ENCODE measurements around the gene C3orf52. TPM values are rescaled to one million over a fixed set of nuclear protein-coding genes. Genes with fewer than 3 reads are reported as not detected.
"Not testable (repeated sequence)": the region's sequence is repeated elsewhere in the genome, so short reads cannot be mapped to it uniquely, and the experiment has no call there.

Gene C3orf52
- total and polyA plus RNA-seq, 4 donors: 0.88 to 16.8 (median 5.2) TPM

DNA sequence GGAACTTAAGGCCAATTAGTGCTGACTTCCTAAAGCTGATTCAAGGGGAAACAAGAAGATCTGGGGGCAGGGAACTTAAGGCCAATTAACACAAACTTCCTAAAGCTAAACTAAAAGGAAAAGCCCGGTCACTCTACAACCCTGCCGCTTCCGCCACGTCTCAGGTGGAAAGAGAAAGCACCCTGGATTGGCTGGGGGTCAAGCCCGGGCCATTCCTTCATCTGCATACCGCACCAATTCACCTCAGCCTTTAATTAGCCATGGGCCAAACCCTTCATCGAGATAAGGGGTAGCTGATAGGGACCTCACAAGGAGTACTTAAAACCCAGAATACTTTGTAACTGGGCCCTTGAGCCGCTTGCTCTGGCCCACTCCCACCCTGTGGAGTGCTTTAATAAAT is 37.3 kb upstream of the C3orf52 start:
- H3K4me3 ChIP-seq (ENCODE audit: low read length in 2 of 2): no peak overlapping the region
- DNase-seq (no peak), ATAC-seq (ENCODE audit: low FRiP score) (no peak)
- no peaks in the 10 kb centered on the region for H3K9me3 ChIP-seq (ENCODE audit: control insufficient read depth, low read length)
- H3K4me1 ChIP-seq (ENCODE audit: control insufficient read depth in 1 of 2, insufficient read depth in 2 of 2, low read length in 2 of 2): no peaks in the 10 kb centered on the region
- H3K36me3 ChIP-seq (ENCODE audit: control insufficient read depth in 1 of 2, insufficient read depth in 2 of 2, low read length in 1 of 2): no peaks in the 10 kb centered on the region
- intact Hi-C loops (cut with DNase I): no loop called here
- H3K27ac ChIP-seq (ENCODE audit: low read depth in 1 of 2, low read length in 2 of 2): no peak overlapping the region
- WGBS, 2 donors: 77 to 85% methylated on average over 8 of the region's 8 CpGs
- H3K27me3 ChIP-seq (ENCODE audit: control insufficient read depth in 1 of 2, insufficient read depth in 2 of 2, low read length in 1 of 2): no peaks in the 10 kb centered on the region

GRCh38 chr3:112053229-112053628 is 33.0 kb upstream of the C3orf52 start:
- Histone ChIP-seq H3K4me1 (ENCODE audit: control insufficient read depth in 1 of 2, insufficient read depth in 2 of 2, low read length in 2 of 2) (no peaks in the 10 kb centered on the region), H3K9me3 (ENCODE audit: control insufficient read depth, low read length) (no peaks in the 10 kb centered on the region), H3K27me3 (ENCODE audit: control insufficient read depth in 1 of 2, insufficient read depth in 2 of 2, low read length in 1 of 2) (no peaks in the 10 kb centered on the region), H3K36me3 (ENCODE audit: control insufficient read depth in 1 of 2, insufficient read depth in 2 of 2, low read length in 1 of 2) (no peaks in the 10 kb centered on the region), H3K4me3 (ENCODE audit: low read length in 2 of 2) (no peak overlapping the region), H3K27ac (ENCODE audit: low read depth in 1 of 2, low read length in 2 of 2) (no peak overlapping the region)
- 71 to 72% methylated on average over 1 of the region's 1 CpG for WGBS, 2 donors
- DNase-seq: no peak
- intact Hi-C loops (cut with DNase I): no loop called here
- ATAC-seq (ENCODE audit: low FRiP score): no peak

- no peak overlapping the region for H3K27ac ChIP-seq (ENCODE audit: low read depth in 1 of 2, low read length in 2 of 2)
- H3K9me3 ChIP-seq (ENCODE audit: control insufficient read depth, low read length): no peaks in the 10 kb centered on the region
- H3K4me1 ChIP-seq (ENCODE audit: control insufficient read depth in 1 of 2, insufficient read depth in 2 of 2, low read length in 2 of 2): no peaks in the 10 kb centered on the region
- no peak overlapping the region for H3K4me3 ChIP-seq (ENCODE audit: low read length in 2 of 2)
- ATAC-seq (ENCODE audit: low FRiP score) (no peak), DNase-seq (no peak)
- whole genome bisulfite sequencing, 2 donors: 81 to 83% methylated on average over 6 of the region's 6 CpGs
- intact Hi-C loops (cut with DNase I): no loop called here
- no peaks in the 10 kb centered on the region for H3K27me3 ChIP-seq (ENCODE audit: control insufficient read depth in 1 of 2, insufficient read depth in 2 of 2, low read length in 1 of 2)
- no peaks in the 10 kb centered on the region for H3K36me3 ChIP-seq (ENCODE audit: control insufficient read depth in 1 of 2, insufficient read depth in 2 of 2, low read length in 1 of 2)
Observed at GRCh38 chr3:112056451-112056929, 29.7 kb upstream of the C3orf52 start.

- Histone ChIP-seq H3K4me1 (ENCODE audit: control insufficient read depth in 1 of 2, insufficient read depth in 2 of 2, low read length in 2 of 2) (no peaks in the 10 kb centered on the region), H3K27me3 (ENCODE audit: control insufficient read depth in 1 of 2, insufficient read depth in 2 of 2, low read length in 1 of 2) (no peaks in the 10 kb centered on the region), H3K4me3 (ENCODE audit: low read length in 2 of 2) (no peak overlapping the region), H3K36me3 (ENCODE audit: control insufficient read depth in 1 of 2, insufficient read depth in 2 of 2, low read length in 1 of 2) (no peaks in the 10 kb centered on the region), H3K9me3 (ENCODE audit: control insufficient read depth, low read length) (no peaks in the 10 kb centered on the region), H3K27ac (ENCODE audit: low read depth in 1 of 2, low read length in 2 of 2) (no peak overlapping the region)
- ATAC-seq (ENCODE audit: low FRiP score) (no peak), DNase-seq (no peak)
- 92 to 93% methylated on average over 1 of the region's 1 CpG for WGBS, 2 donors
- intact Hi-C loops (cut with DNase I): no loop called here
Observed at GRCh38 chr3:112059497-112059896, 26.7 kb upstream of the C3orf52 start.

DNA sequence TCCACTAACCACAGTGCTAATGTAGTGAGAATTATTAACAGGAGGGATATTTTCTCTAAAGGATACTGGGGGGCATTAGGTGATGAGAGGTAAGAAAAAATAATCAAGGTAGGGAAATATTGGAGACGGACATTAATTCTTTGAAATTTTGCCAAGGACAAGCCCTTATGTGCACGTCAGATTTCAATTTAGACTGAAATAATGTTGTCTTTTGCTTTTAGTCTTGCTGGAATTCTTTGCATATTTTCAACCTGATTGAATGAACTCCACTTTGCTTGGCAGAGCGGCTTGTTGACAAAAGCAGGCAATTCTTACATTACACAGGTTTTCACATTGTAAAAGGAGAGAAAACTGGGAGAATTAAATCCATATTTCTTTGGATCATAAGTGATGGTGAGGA is 25.0 kb upstream of the C3orf52 start:
- H3K9me3 ChIP-seq (ENCODE audit: control insufficient read depth, low read length): no peaks in the 10 kb centered on the region
- intact Hi-C loops (cut with DNase I): no loop called here
- 6 to 7% methylated on average over 3 of the region's 3 CpGs for WGBS, 2 donors
- peak overlapping the region in 1 of 2 donors; percentile 33 for H3K27ac ChIP-seq (ENCODE audit: low read depth in 1 of 2, low read length in 2 of 2)
- H3K4me1 ChIP-seq (ENCODE audit: control insufficient read depth in 1 of 2, insufficient read depth in 2 of 2, low read length in 2 of 2): no peaks in the 10 kb centered on the region
- H3K27me3 ChIP-seq (ENCODE audit: control insufficient read depth in 1 of 2, insufficient read depth in 2 of 2, low read length in 1 of 2): no peaks in the 10 kb centered on the region
- DNase-seq (no peak), ATAC-seq (ENCODE audit: low FRiP score) (no peak)
- H3K36me3 ChIP-seq (ENCODE audit: control insufficient read depth in 1 of 2, insufficient read depth in 2 of 2, low read length in 1 of 2): no peaks in the 10 kb centered on the region
- no peak overlapping the region for H3K4me3 ChIP-seq (ENCODE audit: low read length in 2 of 2)

DNA sequence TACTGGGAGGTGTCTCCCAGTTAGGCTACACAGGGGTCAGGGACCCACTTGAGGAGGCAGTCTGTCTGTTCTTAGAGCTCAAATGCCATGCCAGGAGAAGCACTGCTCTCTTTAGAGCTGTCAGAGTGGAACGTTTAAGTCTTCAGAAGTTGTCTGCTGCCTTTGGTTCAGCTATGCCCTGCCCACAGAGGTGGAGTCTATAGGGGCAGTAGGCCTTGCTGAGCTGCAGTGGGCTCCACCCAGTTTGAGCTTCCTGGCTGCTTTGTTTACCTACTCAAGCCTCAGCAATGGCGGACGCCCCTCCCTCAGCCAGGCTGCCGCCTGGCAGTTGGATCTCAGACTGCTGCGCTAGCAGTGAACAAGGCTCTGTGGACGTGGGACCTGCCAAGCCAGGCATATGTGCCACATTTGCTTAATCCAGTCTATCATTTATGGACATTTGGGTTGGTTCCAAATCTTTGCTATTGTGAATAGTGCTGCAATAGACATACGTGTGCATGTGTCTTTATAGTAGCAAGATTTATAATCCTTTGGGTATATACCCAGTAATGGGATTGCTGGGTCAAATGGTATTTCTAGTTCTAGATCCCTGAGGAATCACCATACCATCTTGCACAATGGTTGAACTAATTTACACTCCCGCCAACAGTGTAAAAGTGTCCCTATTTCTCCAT is 13.7 kb upstream of the C3orf52 start:
- H3K27me3 ChIP-seq (ENCODE audit: control insufficient read depth in 1 of 2, insufficient read depth in 2 of 2, low read length in 1 of 2); H3K4me3 ChIP-seq (ENCODE audit: low read length in 2 of 2); H3K36me3 ChIP-seq (ENCODE audit: control insufficient read depth in 1 of 2, insufficient read depth in 2 of 2, low read length in 1 of 2); H3K27ac ChIP-seq (ENCODE audit: low read depth in 1 of 2, low read length in 2 of 2); DNase-seq; H3K4me1 ChIP-seq (ENCODE audit: control insufficient read depth in 1 of 2, insufficient read depth in 2 of 2, low read length in 2 of 2); intact Hi-C loops (cut with DNase I); ATAC-seq (ENCODE audit: low FRiP score); H3K9me3 ChIP-seq (ENCODE audit: control insufficient read depth, low read length): not testable (repeated sequence)
- 74 to 77% methylated on average over 8 of the region's 8 CpGs for WGBS, 2 donors

- DNase-seq (no peak), ATAC-seq (ENCODE audit: low FRiP score) (no peak)
- no peaks in the 10 kb centered on the region for H3K36me3 ChIP-seq (ENCODE audit: control insufficient read depth in 1 of 2, insufficient read depth in 2 of 2, low read length in 1 of 2)
- no peak overlapping the region for H3K27ac ChIP-seq (ENCODE audit: low read depth in 1 of 2, low read length in 2 of 2)
- H3K27me3 ChIP-seq (ENCODE audit: control insufficient read depth in 1 of 2, insufficient read depth in 2 of 2, low read length in 1 of 2): no peaks in the 10 kb centered on the region
- 93% methylated on average over 2 of the region's 2 CpGs for WGBS, 2 donors
- H3K9me3 ChIP-seq (ENCODE audit: control insufficient read depth, low read length): no peaks in the 10 kb centered on the region
- H3K4me3 ChIP-seq (ENCODE audit: low read length in 2 of 2): no peak overlapping the region
- intact Hi-C loops (cut with DNase I): no loop called here
- H3K4me1 ChIP-seq (ENCODE audit: control insufficient read depth in 1 of 2, insufficient read depth in 2 of 2, low read length in 2 of 2): peaks cover 3% of the 10 kb centered on the region in 2 donors
Observed at GRCh38 chr3:112074006-112074405, 12.2 kb upstream of the C3orf52 start.

- Histone ChIP-seq H3K27ac (ENCODE audit: low read depth in 1 of 2, low read length in 2 of 2) (peak overlapping the region in 1 of 2 donors; percentile 1), H3K27me3 (ENCODE audit: control insufficient read depth in 1 of 2, insufficient read depth in 2 of 2, low read length in 1 of 2) (no peaks in the 10 kb centered on the region), H3K9me3 (ENCODE audit: control insufficient read depth, low read length) (no peaks in the 10 kb centered on the region), H3K4me1 (ENCODE audit: control insufficient read depth in 1 of 2, insufficient read depth in 2 of 2, low read length in 2 of 2) (peaks cover 3% of the 10 kb centered on the region in 2 donors), H3K4me3 (ENCODE audit: low read length in 2 of 2) (no peak overlapping the region), H3K36me3 (ENCODE audit: control insufficient read depth in 1 of 2, insufficient read depth in 2 of 2, low read length in 1 of 2) (no peaks in the 10 kb centered on the region)
- intact Hi-C loops (cut with DNase I): no loop called here
- WGBS, 2 donors: 38 to 49% methylated on average over 6 of the region's 6 CpGs
- ATAC-seq (ENCODE audit: low FRiP score) (no peak), DNase-seq (no peak)
Observed at GRCh38 chr3:112074616-112075497, 11.3 kb upstream of the C3orf52 start.

Measured in aorta (tissue), 5 donors.